ES-I3 (cell line): ENCODE results near the gene RAD51C.

Experiments
- H3K36me3 ChIP-seq: 2 replicates; pipeline ENCODE4 v1.6.1; 2013; ENCODE audit warnings: mild to moderate bottlenecking, low read length, control low read depth, moderate library complexity; ENCODE audit not compliant: insufficient read depth
- H3K4me1 ChIP-seq: 2 replicates; pipeline ENCODE4 v1.6.1; 2013; ENCODE audit warnings: mild to moderate bottlenecking, control low read depth, low read length; ENCODE audit not compliant: insufficient read depth
- H3K9ac ChIP-seq: 2 replicates; pipeline ENCODE4 v1.6.1; 2013; ENCODE audit warnings: low read depth, mild to moderate bottlenecking, low read length, moderate library complexity
- H3K9me3 ChIP-seq: 2 replicates; pipeline ENCODE4 v1.6.1; 2013; ENCODE audit warnings: mild to moderate bottlenecking, low read length, moderate library complexity; ENCODE audit not compliant: control insufficient read depth, insufficient read depth

The RAD51C gene

DNA sequence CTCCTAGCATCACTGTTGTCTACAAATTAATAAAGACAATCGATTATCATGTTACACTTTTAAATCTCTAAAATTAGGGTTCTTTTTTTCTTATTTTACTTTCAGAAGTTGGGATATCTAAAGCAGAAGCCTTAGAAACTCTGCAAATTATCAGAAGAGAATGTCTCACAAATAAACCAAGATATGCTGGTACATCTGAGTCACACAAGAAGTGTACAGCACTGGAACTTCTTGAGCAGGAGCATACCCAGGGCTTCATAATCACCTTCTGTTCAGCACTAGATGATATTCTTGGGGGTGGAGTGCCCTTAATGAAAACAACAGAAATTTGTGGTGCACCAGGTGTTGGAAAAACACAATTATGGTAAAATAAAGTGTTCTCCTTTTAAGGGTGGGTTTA lies 2.4 kb downstream of the RAD51C start:
- peaks cover 3% of the 10 kb centered on the region; the same call in 1 of the 2 replicates for H3K4me1 ChIP-seq
- no peaks in the 10 kb centered on the region for H3K9me3 ChIP-seq
- H3K9ac ChIP-seq = no peak overlapping the region
- H3K36me3 ChIP-seq = no peaks in the 10 kb centered on the region

DNA sequence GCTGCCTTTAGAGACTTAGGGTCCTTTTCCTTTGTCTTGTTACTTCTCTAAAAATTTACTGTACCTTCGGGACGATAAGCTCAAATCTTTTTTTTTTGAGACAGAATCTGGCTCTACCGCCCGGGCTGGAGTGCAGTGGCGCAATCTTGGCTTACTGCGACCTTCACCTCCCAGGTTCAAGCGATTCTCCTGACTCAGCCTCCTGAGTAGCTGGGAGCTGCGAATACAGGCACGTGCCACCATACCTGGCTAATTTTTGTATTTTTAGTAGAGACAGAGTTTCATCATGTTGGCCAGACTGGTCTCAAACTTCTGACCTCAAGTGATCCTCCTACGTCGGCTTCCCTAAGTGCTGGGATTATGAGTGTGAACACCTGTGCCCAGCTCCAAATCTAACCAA lies 7.4 kb downstream of the RAD51C start:
- no peaks in the 10 kb centered on the region for H3K9me3 ChIP-seq
- H3K9ac ChIP-seq = no peak overlapping the region
- H3K36me3 ChIP-seq = no peaks in the 10 kb centered on the region; the same call in 1 of the 2 replicates
- no peaks in the 10 kb centered on the region for H3K4me1 ChIP-seq

DNA sequence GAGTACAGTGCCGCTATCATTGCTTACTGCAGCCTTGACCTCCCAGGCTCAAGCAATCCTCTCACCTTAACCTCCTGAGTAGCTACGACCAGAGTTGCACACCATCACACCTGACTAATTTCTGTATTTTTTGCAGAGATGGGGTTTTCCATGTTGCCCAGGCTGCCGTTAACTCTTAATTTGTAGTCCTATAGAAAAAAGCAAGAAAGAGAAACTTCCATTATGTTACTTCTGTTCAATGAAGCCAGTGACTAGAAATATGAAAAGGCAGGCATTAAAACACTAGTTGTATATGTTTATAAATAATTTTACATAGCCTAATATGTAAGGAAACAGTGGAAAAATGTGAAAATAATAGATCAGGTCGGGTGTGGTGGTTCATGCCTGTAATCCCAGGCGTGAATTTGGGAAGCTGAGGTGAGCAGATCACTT lies 9.7 kb downstream of the RAD51C start:
- no peaks in the 10 kb centered on the region for H3K9me3 ChIP-seq
- H3K4me1 ChIP-seq = no peaks in the 10 kb centered on the region
- no peak overlapping the region for H3K9ac ChIP-seq
- H3K36me3 ChIP-seq = no peaks in the 10 kb centered on the region; the same call in 1 of the 2 replicates

GRCh38 chr17:58702708-58703107 lies 10.3 kb downstream of the RAD51C start:
- Histone ChIP-seq H3K36me3 (no peaks in the 10 kb centered on the region; the same call in 1 of the 2 replicates), H3K9ac (no peak overlapping the region), H3K4me1 (no peaks in the 10 kb centered on the region), H3K9me3 (no peaks in the 10 kb centered on the region)

- H3K9ac ChIP-seq = no peak overlapping the region
- H3K36me3 ChIP-seq = no peaks in the 10 kb centered on the region; the same call in 1 of the 2 replicates
- H3K4me1 ChIP-seq = no peaks in the 10 kb centered on the region
- H3K9me3 ChIP-seq = no peaks in the 10 kb centered on the region
Observed at GRCh38 chr17:58703137-58703915, 10.9 kb downstream of the RAD51C start.

DNA sequence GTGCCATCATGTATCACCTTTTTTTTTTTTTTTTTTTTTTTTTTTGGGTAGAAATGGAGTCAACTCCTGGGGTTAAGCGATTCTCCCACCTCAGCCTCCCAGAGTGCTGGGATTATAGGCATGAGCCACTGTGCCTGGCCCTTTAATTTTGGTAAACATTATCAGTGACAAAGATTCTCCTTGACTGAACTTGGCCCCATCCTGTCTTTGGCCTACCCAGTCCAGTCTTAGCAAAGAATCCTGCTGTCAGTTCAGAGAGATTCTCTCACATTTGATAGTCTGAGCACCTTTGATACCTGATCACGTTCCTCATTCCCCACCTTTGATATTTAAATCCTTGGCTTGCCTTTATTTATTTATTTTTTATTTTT lies 11.5 kb downstream of the RAD51C start:
- H3K9me3 ChIP-seq = no peaks in the 10 kb centered on the region
- H3K9ac ChIP-seq = no peak overlapping the region
- H3K4me1 ChIP-seq = no peaks in the 10 kb centered on the region
- H3K36me3 ChIP-seq = no peaks in the 10 kb centered on the region; the same call in 1 of the 2 replicates

DNA sequence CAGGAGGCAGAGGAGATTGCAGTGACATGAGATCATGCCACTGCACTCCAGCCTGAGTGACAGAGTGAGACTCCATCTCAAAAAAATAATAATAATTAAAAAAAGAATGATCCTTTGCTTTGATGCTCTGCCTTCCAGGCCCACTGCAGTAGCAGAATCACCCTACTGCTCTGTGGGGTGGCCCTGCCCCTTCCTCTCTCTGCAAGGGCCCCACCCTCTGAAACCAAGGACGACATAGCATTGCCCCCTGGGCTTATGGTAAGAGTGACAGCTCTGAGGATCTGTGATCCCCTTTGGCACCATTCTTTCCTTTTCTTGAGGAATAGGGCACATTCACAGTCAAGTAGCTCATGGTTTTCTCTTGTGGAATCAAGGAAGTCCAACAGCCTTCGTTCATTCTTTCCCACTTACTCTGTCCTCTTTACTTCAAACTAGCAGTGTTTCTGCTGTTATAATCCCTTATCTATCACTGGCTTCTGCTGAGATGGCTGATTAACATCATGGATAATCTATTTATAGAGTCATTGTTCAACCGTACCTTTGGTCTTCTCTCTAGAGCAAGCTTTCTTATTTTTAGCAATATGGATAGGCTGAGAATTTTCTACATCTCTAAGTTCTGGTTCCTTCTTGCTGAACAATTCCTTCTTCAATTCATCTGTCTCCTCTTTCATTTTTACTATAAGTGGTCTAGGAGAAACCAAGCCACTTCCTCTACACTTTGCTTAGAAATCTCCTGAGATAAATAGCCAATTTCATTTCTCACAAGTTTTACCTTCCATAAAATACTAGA lies 14.1 kb downstream of the RAD51C start:
- Histone ChIP-seq H3K4me1 (no peaks in the 10 kb centered on the region), H3K9me3 (no peaks in the 10 kb centered on the region), H3K36me3 (peaks cover 1% of the 10 kb centered on the region; the same call in 1 of the 2 replicates), H3K9ac (no peak overlapping the region)

DNA sequence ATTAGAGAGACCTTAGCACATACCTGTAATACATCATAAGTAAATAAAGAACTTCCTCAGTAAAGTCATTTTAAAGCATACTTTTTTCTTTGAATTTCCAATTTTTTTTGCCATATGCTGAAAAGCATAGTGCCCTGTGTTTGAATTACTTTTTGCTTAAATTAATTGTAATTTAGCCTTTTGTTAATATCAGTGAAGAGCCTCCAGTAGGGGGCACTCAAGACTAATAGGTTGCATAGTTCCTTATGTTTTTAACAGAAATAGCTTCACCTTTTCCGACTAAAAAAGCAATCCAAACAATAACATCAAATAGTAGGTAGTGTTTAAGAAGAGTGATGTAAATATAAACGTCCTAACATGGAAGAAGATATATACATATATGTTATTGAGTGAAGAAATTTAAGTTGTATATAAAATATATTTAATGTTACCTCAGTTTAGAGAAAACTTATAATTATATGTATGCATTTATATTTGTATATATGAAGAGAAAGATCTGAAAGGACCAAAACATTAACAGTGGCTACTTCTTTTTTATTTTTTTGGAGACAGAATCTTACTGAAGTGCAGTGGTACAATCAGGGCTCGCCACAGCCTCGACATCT lies 18.6 kb downstream of the RAD51C start:
- H3K9ac ChIP-seq = no peak overlapping the region
- H3K9me3 ChIP-seq = no peaks in the 10 kb centered on the region
- H3K36me3 ChIP-seq = peaks cover 10% of the 10 kb centered on the region; the same call in 1 of the 2 replicates
- no peaks in the 10 kb centered on the region for H3K4me1 ChIP-seq

- Histone ChIP-seq H3K9me3 (no peaks in the 10 kb centered on the region), H3K4me1 (no peaks in the 10 kb centered on the region), H3K36me3 (no peaks in the 10 kb centered on the region; the same call in 1 of the 2 replicates), H3K9ac (no peak overlapping the region)
Observed at GRCh38 chr17:58722274-58722673, 29.9 kb downstream of the RAD51C start.

GRCh38 chr17:58722696-58723095 lies 30.3 kb downstream of the RAD51C start:
- Histone ChIP-seq H3K9ac (no peak overlapping the region), H3K4me1 (no peaks in the 10 kb centered on the region), H3K9me3 (no peaks in the 10 kb centered on the region), H3K36me3 (no peaks in the 10 kb centered on the region; the same call in 1 of the 2 replicates)

- H3K36me3 ChIP-seq = no peaks in the 10 kb centered on the region
Observed at GRCh38 chr17:58728798-58729197, 36.4 kb downstream of the RAD51C start.

GRCh38 chr17:58730937-58731336 lies 38.5 kb downstream of the RAD51C start:
- H3K36me3 ChIP-seq = no peaks in the 10 kb centered on the region
- no peak overlapping the region for H3K9ac ChIP-seq
- no peaks in the 10 kb centered on the region for H3K9me3 ChIP-seq
- H3K4me1 ChIP-seq = no peaks in the 10 kb centered on the region

More at GRCh38 chr17:58728798-58729197, 36.4 kb downstream of the RAD51C start:
- no peaks in the 10 kb centered on the region for H3K4me1 ChIP-seq
- H3K9me3 ChIP-seq = no peaks in the 10 kb centered on the region
- no peak overlapping the region for H3K9ac ChIP-seq

GRCh38 chr17:58734040-58734439 lies 41.6 kb downstream of the RAD51C start:
- no peaks in the 10 kb centered on the region for H3K9me3 ChIP-seq
- no peaks in the 10 kb centered on the region for H3K36me3 ChIP-seq
- no peaks in the 10 kb centered on the region for H3K4me1 ChIP-seq
- H3K9ac ChIP-seq = no peak overlapping the region

DNA sequence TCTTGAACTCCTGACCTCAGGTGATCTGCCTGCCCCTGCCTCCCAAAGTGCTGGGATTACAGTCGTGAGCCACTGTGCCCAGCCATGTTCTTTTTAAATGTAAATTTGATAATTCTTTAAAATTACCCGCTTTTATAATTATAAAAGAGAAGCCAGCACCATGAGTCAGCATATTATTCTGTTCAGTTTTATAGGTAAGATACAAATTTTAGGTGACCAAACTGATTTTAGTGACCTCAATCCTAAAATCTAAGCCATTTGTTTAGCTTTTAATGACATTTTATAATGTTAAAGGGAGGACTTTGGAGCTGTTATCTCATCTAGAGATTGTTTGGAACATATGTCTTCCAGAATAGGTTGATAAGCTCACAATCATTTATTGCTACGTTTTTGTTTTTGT lies 42.4 kb downstream of the RAD51C start:
- no peaks in the 10 kb centered on the region for H3K36me3 ChIP-seq
- no peak overlapping the region for H3K9ac ChIP-seq
- H3K9me3 ChIP-seq = no peaks in the 10 kb centered on the region
- H3K4me1 ChIP-seq = no peaks in the 10 kb centered on the region
